ENCODE data around the gene TBC1D17. TPM values are rescaled to one million over a fixed set of nuclear protein-coding genes. Genes with fewer than 3 reads are reported as not detected.
A peak's percentile ranks its signal among the peaks of the same experiment; 100 is the strongest.

Gene TBC1D17
- total RNA-seq, 2 experiments from 2014 or later = 26.2 to 39.3 TPM

DNA sequence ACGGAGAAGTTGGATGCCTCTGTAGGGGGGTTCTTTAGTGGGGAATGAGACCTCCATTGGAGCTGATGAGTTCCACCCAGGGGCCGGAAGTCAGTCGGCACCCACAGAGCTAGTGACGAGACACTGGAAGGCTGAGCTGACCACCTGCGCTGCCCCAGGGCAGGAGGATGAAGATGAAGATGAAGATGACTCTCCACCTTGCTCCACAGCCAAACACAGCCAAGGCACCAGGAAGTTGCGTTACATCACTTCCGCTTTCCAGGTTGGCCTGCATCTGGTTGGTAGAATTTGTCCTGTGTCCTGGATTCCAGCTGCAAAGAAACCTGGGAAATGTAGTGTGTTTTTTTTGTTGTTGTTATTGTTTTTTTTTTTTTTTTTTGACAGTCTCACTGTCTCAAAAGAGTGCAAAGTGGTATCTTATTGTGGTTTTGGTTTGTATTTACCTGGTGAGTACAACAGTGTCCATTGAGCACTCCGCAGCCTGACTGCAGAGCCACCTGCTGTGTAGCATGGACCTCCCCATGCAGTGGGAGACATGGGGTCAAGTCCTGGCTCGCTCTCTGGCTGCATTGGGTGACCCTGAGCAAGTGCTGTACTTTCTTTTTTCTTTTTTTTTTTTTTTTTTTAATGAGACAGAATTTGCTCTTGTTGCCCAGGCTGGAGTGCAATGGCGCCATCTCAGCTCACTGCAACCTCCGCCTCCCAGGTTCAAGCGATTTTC lies 1.9 kb downstream of the TBC1D17 start:
- no peak for ATAC-seq
- Mint-ChIP-seq H3K4me3 (peak overlapping the region; percentile 9), H3K27me3 (no peaks in the 10 kb centered on the region), H3K4me1 (peaks cover 29% of the 10 kb centered on the region), H3K9me3 (ENCODE audit: low read depth) (no peaks in the 10 kb centered on the region), H3K27ac (no peak overlapping the region), H3K36me3 (peaks cover 12% of the 10 kb centered on the region)
- CTCF ChIA-PET = interaction anchor here (1.5 kb wide), 1 partner anchor 11 kb away, joined by 8 read pairs; no protein-coding TSS in a partner anchor
- DNase-seq = no peak

DNA sequence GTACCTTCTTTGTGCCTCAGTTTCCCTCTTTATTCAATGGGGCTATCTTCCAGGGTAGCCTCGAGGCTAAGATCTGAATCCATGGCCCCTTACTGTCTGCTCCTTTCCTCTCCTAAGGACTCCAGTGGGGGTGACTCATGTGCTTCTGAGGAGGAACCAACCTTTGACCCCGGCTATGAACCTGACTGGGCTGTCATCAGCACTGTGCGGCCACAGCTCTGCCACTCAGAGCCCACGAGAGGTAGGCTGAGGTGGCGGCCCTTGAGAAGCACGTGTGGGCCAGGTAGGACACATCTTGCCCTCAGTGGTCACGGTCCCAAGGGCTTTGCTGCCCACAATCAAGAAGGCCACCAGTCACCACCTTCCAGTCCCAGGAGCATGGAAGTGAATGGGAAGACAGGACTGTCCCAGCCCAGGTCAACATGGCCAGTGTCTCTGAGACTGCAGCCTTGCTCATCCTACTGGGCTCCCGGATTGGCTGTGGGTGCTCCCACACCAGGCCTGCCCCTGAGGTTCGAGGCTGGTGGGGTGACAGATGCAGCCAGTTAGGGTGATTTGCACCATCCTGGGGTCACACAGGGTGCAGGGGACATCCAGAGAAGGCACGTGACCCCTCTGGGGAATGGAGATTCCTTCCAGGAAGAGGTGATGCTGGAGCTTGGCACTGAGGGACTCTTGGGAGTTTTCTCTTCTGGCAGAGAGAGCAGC lies 2.8 kb downstream of the TBC1D17 start:
- no peak overlapping the region for H3K4me3 Mint-ChIP-seq
- DNase-seq = no peak
- no peak for ATAC-seq
- H3K4me1 Mint-ChIP-seq = peaks cover 21% of the 10 kb centered on the region
- no peaks in the 10 kb centered on the region for H3K27me3 Mint-ChIP-seq
- CTCF ChIA-PET = interaction anchor here (1.5 kb wide), 1 partner anchor 10 kb away, joined by 8 read pairs; no protein-coding TSS in a partner anchor
- H3K27ac Mint-ChIP-seq = no peak overlapping the region
- peaks cover 12% of the 10 kb centered on the region for H3K36me3 Mint-ChIP-seq
- no peaks in the 10 kb centered on the region for H3K9me3 Mint-ChIP-seq (ENCODE audit: low read depth)

DNA sequence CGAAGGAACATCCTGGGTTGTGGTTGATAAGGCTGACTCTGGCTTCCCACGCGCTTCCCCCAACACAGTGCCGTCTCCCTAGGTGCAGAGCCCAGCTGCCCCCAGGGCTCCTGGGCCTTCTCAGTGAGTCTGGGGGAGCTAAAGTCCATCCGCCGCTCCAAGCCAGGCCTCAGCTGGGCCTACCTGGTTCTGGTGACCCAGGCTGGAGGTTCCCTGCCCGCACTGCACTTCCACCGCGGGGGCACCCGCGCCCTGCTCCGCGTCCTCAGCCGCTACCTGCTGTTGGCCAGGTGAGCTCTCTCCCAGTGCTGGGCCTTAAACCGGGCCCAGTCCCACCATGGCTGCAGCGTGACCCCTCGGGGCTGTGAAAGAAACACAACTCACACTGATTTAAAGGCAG lies 3.7 kb downstream of the TBC1D17 start:
- peaks cover 16% of the 10 kb centered on the region for H3K4me1 Mint-ChIP-seq
- H3K36me3 Mint-ChIP-seq = peaks cover 12% of the 10 kb centered on the region
- H3K27ac Mint-ChIP-seq = no peak overlapping the region
- H3K27me3 Mint-ChIP-seq = no peaks in the 10 kb centered on the region
- CTCF ChIA-PET = interaction anchor here (1.0 kb wide), 1 partner anchor 9 kb away, joined by 5 read pairs; no protein-coding TSS in a partner anchor
- no peak overlapping the region for H3K4me3 Mint-ChIP-seq
- DNase-seq (no peak), ATAC-seq (no peak)
- no peaks in the 10 kb centered on the region for H3K9me3 Mint-ChIP-seq (ENCODE audit: low read depth)

DNA sequence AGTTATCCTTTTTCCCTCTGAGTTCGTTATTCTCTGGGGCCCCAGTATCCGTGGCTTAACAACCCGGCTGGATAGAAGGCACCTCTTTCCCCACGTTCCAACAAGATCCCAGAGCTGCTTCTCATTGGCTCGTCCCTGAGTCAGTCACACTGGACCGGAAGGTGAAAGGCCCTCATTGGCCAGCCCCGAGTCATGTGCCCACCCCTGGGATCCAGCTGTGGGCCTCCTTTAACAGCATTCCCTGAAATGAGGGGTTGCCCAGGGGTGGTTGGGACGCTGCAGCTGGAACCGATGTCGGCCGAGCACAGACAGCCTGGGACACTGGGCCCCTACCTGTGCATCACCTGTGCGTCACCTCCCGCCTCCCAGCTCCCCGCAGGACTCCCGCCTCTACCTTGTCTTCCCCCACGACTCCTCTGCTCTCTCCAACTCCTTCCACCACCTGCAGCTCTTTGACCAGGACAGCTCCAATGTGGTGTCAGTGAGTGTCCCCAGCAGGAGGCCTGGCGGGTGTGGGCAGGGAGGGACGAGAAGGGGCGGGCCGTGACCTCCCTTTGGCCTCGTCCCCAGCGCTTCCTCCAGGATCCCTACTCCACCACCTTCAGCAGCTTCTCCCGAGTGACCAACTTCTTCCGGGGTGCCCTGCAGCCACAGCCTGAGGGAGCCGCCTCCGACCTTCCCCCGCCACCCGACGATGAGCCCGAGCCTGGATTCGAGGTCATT lies 4.3 kb downstream of the TBC1D17 start:
- ATAC-seq = no peak
- H3K36me3 Mint-ChIP-seq = peaks cover 12% of the 10 kb centered on the region
- DNase-seq = no peak
- no peaks in the 10 kb centered on the region for H3K9me3 Mint-ChIP-seq (ENCODE audit: low read depth)
- peaks cover 16% of the 10 kb centered on the region for H3K4me1 Mint-ChIP-seq
- H3K4me3 Mint-ChIP-seq = no peak overlapping the region
- H3K27me3 Mint-ChIP-seq = no peaks in the 10 kb centered on the region
- H3K27ac Mint-ChIP-seq = no peak overlapping the region
- CTCF ChIA-PET = interaction anchor here (1.0 kb wide), 1 partner anchor 8 kb away, joined by 5 read pairs; no protein-coding TSS in a partner anchor

DNA sequence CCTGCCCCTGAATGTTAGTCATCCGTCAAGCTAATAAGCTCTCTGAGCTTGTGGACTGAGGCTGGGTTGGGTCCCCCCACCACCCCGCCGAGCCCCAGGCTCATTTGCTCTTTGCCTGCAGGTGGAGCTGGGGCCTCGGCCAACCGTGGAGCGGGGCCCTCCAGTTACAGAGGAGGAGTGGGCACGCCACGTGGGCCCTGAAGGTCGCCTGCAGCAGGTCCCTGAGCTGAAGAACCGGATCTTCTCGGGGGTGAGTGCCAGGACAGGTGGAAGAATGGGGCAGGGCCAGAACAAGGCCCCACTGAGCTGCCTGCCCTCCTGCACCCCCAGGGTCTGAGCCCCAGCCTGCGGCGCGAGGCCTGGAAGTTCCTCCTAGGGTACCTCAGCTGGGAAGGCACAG lies 5.1 kb downstream of the TBC1D17 start:
- ATAC-seq (no peak), DNase-seq (no peak)
- H3K27ac Mint-ChIP-seq = no peak overlapping the region
- no peaks in the 10 kb centered on the region for H3K27me3 Mint-ChIP-seq
- H3K36me3 Mint-ChIP-seq = peaks cover 12% of the 10 kb centered on the region
- H3K4me1 Mint-ChIP-seq = peaks cover 16% of the 10 kb centered on the region
- no peaks in the 10 kb centered on the region for H3K9me3 Mint-ChIP-seq (ENCODE audit: low read depth)
- H3K4me3 Mint-ChIP-seq = no peak overlapping the region
- CTCF ChIA-PET = no interaction called here

DNA sequence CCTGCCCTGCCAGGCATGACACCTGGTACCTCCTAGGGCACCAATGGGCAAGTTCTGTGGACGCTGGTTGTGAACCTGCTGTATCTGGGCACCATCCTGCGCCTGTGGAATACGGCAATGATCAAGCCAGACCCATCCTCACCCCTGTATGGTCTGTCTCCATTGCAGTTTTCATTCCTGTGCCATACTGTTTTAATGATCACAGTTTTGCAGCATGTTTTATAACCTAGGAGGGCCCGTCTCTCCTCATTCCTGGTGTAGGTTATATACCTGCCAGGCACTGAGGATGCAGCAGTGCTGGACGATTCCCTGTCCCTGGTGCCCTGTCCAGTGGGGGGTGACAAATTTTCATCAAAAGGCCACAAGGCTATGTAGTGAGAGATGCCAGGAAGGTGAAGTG lies 5.6 kb downstream of the TBC1D17 start:
- DNase-seq = no peak
- no peak overlapping the region for H3K27ac Mint-ChIP-seq
- CTCF ChIA-PET = no interaction called here
- no peaks in the 10 kb centered on the region for H3K27me3 Mint-ChIP-seq
- H3K9me3 Mint-ChIP-seq (ENCODE audit: low read depth) = no peaks in the 10 kb centered on the region
- no peak for ATAC-seq
- peaks cover 12% of the 10 kb centered on the region for H3K36me3 Mint-ChIP-seq
- peaks cover 14% of the 10 kb centered on the region for H3K4me1 Mint-ChIP-seq
- no peak overlapping the region for H3K4me3 Mint-ChIP-seq

DNA sequence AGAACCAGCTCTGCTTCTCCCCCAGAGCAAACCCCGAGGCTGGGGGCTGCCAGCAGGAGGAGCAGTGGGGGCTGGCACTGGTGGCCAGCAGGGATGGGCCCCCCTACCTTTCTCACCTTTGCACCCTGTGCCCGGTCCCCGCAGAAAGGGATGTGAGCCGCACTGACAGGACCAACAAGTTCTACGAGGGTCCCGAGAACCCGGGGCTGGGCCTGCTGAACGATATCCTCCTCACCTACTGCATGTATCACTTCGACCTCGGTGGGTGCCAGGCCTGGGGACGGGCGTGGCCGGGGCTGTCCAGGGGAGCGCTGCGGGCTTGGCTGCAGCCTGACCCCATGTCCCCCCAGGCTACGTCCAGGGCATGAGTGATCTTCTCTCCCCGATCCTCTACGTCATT lies 6.6 kb downstream of the TBC1D17 start:
- Mint-ChIP-seq H3K4me1 (peaks cover 4% of the 10 kb centered on the region), H3K27me3 (no peaks in the 10 kb centered on the region), H3K36me3 (peaks cover 12% of the 10 kb centered on the region), H3K9me3 (ENCODE audit: low read depth) (no peaks in the 10 kb centered on the region), H3K4me3 (no peak overlapping the region), H3K27ac (no peak overlapping the region)
- CTCF ChIA-PET = interaction anchor here (0.7 kb wide), 1 partner anchor 9 kb away, joined by 3 read pairs; no protein-coding TSS in a partner anchor
- ATAC-seq = no peak
- DNase-seq = no peak

DNA sequence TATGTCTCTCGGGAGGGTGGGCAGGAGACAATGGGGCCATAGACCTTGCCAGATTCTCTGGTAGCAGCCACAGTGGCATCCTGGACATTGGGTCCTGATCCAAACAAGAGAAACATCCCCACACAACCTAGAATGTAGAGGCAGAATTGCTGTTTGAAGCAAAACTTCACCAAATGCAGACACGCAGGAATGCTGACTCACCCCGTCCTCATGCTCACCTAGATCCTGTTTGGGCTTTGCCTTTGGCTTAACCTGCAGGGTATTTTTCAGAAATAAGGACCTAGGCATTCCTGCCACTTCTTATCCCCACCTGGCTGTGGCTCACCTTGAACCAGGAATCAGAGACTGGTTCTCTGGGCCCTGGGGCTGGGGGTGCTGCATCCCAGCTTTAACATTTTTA lies 7.3 kb downstream of the TBC1D17 start:
- Mint-ChIP-seq H3K4me1 (peaks cover 2% of the 10 kb centered on the region), H3K4me3 (no peak overlapping the region), H3K9me3 (ENCODE audit: low read depth) (no peaks in the 10 kb centered on the region), H3K27ac (no peak overlapping the region), H3K36me3 (peaks cover 11% of the 10 kb centered on the region), H3K27me3 (no peaks in the 10 kb centered on the region)
- ATAC-seq (no peak), DNase-seq (no peak)
- CTCF ChIA-PET = interaction anchor here (0.7 kb wide), 1 partner anchor 8 kb away, joined by 3 read pairs; no protein-coding TSS in a partner anchor

DNA sequence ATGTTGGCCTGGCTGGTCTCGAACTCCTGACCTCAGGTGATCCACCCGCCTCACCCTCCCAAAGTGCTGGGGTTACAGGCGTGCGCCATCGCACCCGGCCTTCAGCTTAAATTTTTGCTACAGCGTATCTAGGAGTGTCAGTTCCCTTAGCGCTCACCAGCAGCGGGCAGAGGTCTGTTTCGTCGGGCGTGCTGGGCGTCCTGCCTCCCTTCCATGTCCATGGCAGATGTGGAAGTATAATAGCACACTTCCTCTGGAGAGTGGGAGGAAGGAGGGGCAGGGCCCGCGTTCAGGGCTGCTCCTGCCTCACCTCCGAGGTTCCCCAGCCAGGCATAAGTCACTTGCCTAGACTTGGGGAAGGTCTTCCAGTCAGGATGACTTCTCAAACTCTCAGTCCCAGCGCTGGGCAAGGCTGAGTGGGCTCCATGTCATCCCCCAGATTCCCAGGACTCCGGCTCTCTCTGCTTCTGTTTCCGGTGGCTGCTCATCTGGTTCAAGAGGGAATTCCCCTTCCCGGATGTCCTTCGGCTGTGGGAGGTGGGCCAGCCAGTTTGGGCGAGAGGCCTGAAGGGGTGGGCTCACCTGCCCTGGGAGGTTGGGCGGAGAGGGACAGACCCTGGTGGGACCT lies 9.6 kb downstream of the TBC1D17 start:
- Mint-ChIP-seq H3K27ac (no peak overlapping the region), H3K4me3 (no peak overlapping the region), H3K9me3 (ENCODE audit: low read depth) (no peaks in the 10 kb centered on the region), H3K4me1 (peaks cover 7% of the 10 kb centered on the region), H3K36me3 (peaks cover 7% of the 10 kb centered on the region), H3K27me3 (no peaks in the 10 kb centered on the region)
- CTCF ChIA-PET = no interaction called here
- ATAC-seq = no peak
- no peak for DNase-seq

DNA sequence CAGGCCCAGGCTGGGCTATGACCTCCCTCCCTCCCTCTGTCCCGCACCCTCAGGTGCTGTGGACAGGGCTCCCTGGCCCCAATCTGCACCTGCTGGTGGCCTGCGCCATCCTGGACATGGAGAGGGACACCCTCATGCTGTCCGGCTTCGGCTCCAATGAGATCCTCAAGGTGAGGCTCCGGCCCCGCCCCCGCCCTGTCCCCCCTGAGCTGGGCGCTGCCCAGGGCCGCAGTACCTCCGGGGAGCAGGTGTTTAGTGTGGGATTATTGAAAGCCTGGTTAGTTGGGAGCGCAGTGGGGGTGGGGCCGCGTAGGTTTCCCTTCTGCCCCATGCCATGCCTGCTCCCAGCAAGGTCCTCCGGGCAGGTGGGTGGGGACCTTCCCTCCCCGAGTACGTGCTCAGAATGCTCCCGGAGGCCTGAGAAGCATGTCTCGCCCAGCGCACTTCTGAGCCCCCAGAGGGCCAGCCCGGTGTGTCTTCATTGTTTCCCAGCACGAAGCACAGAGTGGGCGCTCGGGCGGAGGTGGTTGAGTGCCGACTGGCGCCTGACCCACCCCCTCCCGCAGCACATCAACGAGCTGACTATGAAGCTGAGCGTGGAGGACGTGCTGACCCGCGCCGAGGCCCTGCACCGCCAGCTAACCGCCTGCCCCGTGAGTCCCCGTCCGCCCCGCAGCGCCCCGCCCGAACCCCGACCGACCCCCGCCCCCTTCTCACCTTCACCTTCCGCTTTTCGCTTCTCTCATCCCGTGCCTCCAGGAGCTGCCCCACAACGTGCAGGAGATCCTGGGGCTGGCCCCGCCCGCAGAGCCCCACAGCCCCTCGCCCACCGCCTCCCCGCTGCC lies 10.4 kb downstream of the TBC1D17 start:
- CTCF ChIA-PET = no interaction called here

DNA sequence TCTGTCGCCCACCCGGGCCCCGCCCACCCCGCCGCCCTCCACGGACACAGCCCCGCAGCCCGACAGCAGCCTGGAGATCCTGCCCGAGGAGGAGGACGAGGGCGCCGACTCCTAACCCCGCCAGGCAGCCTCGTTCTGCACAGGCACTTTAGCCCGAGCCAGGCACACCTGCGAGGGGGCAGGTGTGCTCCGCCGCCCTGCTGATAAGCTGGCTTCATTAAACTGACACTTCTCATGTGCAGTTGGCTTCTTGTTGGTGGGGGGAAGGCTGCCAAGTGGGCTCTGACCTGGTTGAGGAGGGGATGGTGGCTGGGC lies 11.0 kb downstream of the TBC1D17 start:
- H3K27me3 Mint-ChIP-seq = no peaks in the 10 kb centered on the region
- no peak overlapping the region for H3K4me3 Mint-ChIP-seq
- H3K27ac Mint-ChIP-seq = no peak overlapping the region
- peaks cover 2% of the 10 kb centered on the region for H3K36me3 Mint-ChIP-seq
- H3K9me3 Mint-ChIP-seq (ENCODE audit: low read depth) = no peaks in the 10 kb centered on the region
- ATAC-seq (no peak), DNase-seq (no peak)
- H3K4me1 Mint-ChIP-seq = peaks cover 7% of the 10 kb centered on the region
- CTCF ChIA-PET = interaction anchor here (1.2 kb wide), 1 partner anchor 248 kb away, joined by 3 read pairs; no protein-coding TSS in a partner anchor

More for the DNA sequence above, 10.4 kb downstream of the TBC1D17 start:
- Mint-ChIP-seq H3K4me1 (peaks cover 7% of the 10 kb centered on the region), H3K4me3 (no peak overlapping the region), H3K27ac (no peak overlapping the region), H3K27me3 (no peaks in the 10 kb centered on the region), H3K9me3 (ENCODE audit: low read depth) (no peaks in the 10 kb centered on the region), H3K36me3 (peaks cover 7% of the 10 kb centered on the region)
- ATAC-seq = no peak
- no peak for DNase-seq

DNA sequence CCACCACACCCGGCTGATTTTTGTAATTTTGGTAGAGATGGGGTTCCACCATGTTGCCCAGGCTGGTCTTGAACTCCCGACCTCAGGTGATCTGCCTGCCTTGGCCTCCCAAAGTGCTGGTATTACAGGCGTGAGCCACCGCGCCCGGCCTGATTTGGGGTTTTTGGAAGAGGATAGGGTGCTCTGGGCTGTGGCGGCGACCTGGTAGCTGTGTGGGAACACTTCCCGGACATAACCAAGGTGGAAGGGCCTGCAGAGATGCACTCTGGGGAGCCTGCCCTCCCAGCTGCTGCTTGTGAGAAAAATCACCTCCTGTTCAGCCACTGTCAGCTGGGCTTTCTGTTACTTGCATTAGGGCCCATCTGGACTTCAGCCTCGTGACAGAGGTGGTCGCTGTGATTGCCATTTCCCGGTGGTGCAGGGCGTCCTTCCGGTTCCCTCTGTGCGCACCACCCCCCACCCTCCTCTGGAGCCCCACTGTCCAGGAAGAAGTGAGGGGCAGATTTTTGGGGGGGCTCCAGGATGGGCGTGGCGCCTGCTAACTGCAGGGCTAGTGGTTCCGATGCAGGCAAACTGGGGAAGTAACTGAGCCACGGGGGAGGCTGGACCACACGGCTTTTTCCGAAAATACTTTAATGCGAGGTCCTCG lies 11.7 kb downstream of the TBC1D17 start:
- DNase-seq (no peak), ATAC-seq (no peak)
- H3K27me3 Mint-ChIP-seq = no peaks in the 10 kb centered on the region
- no peak overlapping the region for H3K27ac Mint-ChIP-seq
- CTCF ChIA-PET = interaction anchor here (1.2 to 2.2 kb wide), 5 partner anchors 8 to 247 kb away, joined by 3 to 11 read pairs (median 5); no protein-coding TSS in a partner anchor
- H3K36me3 Mint-ChIP-seq = peaks cover 2% of the 10 kb centered on the region
- H3K9me3 Mint-ChIP-seq (ENCODE audit: low read depth) = no peaks in the 10 kb centered on the region
- peaks cover 7% of the 10 kb centered on the region for H3K4me1 Mint-ChIP-seq
- no peak overlapping the region for H3K4me3 Mint-ChIP-seq
